Mucosa of descending colon (tissue), 3 donors: ENCODE data around the gene TIMP3. TPM values are rescaled to one million over a fixed set of nuclear protein-coding genes. Genes with fewer than 3 reads are reported as not detected.

Source experiments
- ATAC-seq: fragments of 200-7000 bp; cut with Tn5 transposase; one replicate; pipeline ENCODE4 v1.9.1; 2020; ENCODE audit warnings: mild to moderate bottlenecking, moderate library complexity
- DNase-seq, 3 donors: peaks; one replicate each; pipeline ENCODE4 v3.0.0-alpha.2; 2020
- H3K36me3 ChIP-seq: fragments of 200-600 bp; one replicate; pipeline ENCODE4 v1.8.0; 2021; ENCODE audit warnings: low read depth, mild to moderate bottlenecking
- H3K4me1 ChIP-seq: fragments of 200-600 bp; one replicate; pipeline ENCODE4 v1.8.0; 2021; ENCODE audit warnings: low read depth, mild to moderate bottlenecking
- H3K4me3 ChIP-seq: fragments of 200-600 bp; one replicate; pipeline ENCODE4 v1.8.0; 2021; ENCODE audit warnings: mild to moderate bottlenecking
- H3K9me3 ChIP-seq: fragments of 200-600 bp; one replicate; pipeline ENCODE4 v1.8.0; 2021; ENCODE audit warnings: mild to moderate bottlenecking
- CTCF ChIP-seq: fragments of 200-600 bp; IDR thresholded peaks from one replicate; pipeline ENCODE4 v1.8.0; 2022; ENCODE audit warnings: antibody characterized with exemption, mild to moderate bottlenecking
- intact Hi-C, 2 donors: fragments of 100-400 bp; cut with DNase I in 1 of 2; cut with micrococcal nuclease in 1 of 2; formaldehyde crosslinking; loops; one replicate each; pipeline versions ENCODE4 v1.11.0 to v1.11.1; 2022; cut with DNase I, micrococcal nuclease
- total RNA-seq, 3 donors: library from RNA; stranded (reverse); fragmentation: NEBNext Ultra II Directional in 2 of 3; extraction: Animal tissue kit (Norgen Biotek cat#: 25700) in 2 of 3; gene quantifications; one replicate each; pipeline versions ENCODE4 v1.2.1 to v1.2.4, GENCODE V29; 2021 to 2023
- donor health status: DM: no; HTN: no; CAD: no; lungs with moderate emphysema.
- donor health status: DM: no; HTN: no; CAD: no.
- donor health status: DM: no; HTN: yes; CAD: no.

TIMP3 gene
- total RNA-seq, 3 donors from 2014 or later, result 14.4 to 193 (median 49.1) TPM

- ATAC-seq (no peak), DNase-seq (no peak)
- Histone ChIP-seq H3K4me3 (no peak overlapping the region), H3K4me1 (no peaks in the 10 kb centered on the region), H3K9me3 (no peaks in the 10 kb centered on the region), H3K36me3 (no peaks in the 10 kb centered on the region)
- intact Hi-C loops, result no loop called here
- TF ChIP-seq CTCF, result no peak
Observed at GRCh38 chr22:32780726-32781310, 20.7 kb upstream of the TIMP3 start.

DNA sequence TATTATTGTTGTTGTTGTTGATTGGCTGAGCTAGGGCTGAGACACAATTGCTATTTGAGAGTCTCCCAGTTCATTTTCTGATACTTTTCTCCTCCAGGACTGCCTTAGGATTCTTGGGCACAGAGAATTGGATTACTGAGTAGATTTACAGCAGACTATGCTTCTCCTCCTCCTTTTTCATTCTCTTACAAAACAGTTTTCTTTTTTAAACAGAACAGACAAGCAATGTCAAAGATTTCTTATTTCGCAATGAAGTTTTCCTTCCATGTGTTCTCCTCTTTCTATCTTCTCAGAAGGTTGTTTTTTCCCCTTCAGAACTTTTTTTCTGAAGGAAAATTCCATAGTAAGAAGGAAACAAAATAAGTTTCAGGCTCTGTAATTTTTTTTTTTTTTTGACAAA, 19.8 kb upstream of the TIMP3 start:
- no peak for ATAC-seq
- no peaks in the 10 kb centered on the region for H3K36me3 ChIP-seq

GRCh38 chr22:32785321-32786026, 16.0 kb upstream of the TIMP3 start:
- Histone ChIP-seq H3K9me3 (no peaks in the 10 kb centered on the region), H3K36me3 (no peaks in the 10 kb centered on the region), H3K4me1 (no peaks in the 10 kb centered on the region), H3K4me3 (no peak overlapping the region)
- no peak for ATAC-seq
- intact Hi-C loops, result no loop called here
- DNase-seq, result no peak
- TF ChIP-seq CTCF, result no peak

More for the DNA sequence above, 19.8 kb upstream of the TIMP3 start:
- H3K9me3 ChIP-seq, result no peaks in the 10 kb centered on the region
- H3K4me1 ChIP-seq, result no peaks in the 10 kb centered on the region
- intact Hi-C loops, result no loop called here
- no peak for DNase-seq
- TF ChIP-seq CTCF, result no peak
- no peak overlapping the region for H3K4me3 ChIP-seq

DNA sequence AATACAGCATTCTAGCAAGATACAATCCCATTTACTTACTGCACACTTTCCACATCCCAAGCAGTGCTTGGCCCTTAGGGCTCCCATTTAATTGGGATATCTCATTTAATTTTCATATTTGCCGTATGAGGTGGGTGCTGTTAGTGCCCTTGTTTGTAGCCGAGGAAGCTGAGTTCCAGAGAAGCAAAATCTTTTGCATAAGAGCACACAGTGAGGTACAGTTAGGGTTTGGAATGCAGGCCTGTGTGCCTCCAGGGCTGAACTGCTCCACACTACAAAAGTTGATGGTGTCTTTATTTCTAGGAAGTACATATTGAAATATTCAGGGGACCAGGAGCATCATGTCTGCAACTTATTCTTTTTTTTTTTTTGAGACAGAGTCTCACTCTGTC, 15.5 kb upstream of the TIMP3 start:
- Histone ChIP-seq H3K4me3 (no peak overlapping the region), H3K9me3 (no peaks in the 10 kb centered on the region), H3K4me1 (no peaks in the 10 kb centered on the region), H3K36me3 (no peaks in the 10 kb centered on the region)
- no peak for DNase-seq
- no peak for ATAC-seq
- intact Hi-C loops, result no loop called here
- no peak for TF ChIP-seq CTCF

DNA sequence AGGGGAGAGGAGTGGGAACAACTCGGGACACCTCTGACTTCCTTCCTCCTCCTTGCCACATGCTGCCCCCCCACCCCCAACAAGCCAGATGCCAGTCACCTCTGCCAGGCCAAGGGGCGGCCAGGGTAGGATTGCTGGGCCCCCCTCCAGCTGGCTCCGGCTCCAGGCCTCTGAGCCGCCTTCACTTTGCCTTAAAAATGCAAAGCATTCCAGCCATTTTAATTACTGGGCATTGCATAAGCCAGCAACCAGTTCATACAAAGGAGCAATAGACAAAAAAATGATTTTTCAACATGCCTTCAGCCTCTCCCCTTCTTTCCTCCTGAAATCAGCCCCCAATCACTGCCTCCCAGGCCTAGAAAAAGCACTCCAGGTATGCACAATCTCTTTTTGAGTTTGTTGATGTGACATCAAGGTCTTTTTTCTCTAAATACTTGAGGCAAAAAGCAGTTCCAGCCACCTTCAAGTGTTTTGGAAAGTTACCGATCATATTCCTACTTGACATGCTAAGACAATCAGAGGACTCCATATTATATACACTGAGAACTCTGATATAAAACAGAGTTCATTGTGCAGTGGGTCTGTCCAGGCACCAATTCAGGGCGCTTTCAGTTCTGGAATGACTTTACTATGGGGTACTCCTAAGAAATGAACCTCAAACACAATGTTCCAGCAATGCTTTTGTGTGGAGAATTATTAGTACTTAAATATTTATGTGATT, 12.4 kb upstream of the TIMP3 start:
- Histone ChIP-seq H3K36me3 (no peaks in the 10 kb centered on the region), H3K4me1 (peaks cover 2% of the 10 kb centered on the region), H3K9me3 (no peaks in the 10 kb centered on the region), H3K4me3 (no peak overlapping the region)
- no peak for ATAC-seq
- no peak for DNase-seq
- TF ChIP-seq CTCF, result no peak
- intact Hi-C loops, result no loop called here
